Astrocyte (in vitro differentiated cells and primary cell): ENCODE data around the gene ADRB1. TPM values are rescaled to one million over a fixed set of nuclear protein-coding genes. Genes with fewer than 3 reads are reported as not detected.

Experiments used
- DNase-seq: peaks from one replicate; pipeline ENCODE4 v3.0.0-alpha.2; 2010; ENCODE audit warnings: low read depth
- FAIRE-seq: peaks from 2 replicates; lab custom pipeline; 2011; peaks lifted over from hg19 to GRCh38; lab: Jason Lieb, UNC
- H2AFZ ChIP-seq: 2 replicates; pipeline ENCODE4 v1.6.0; 2012; ENCODE audit warnings: low read depth, low read length, inconsistent platforms
- H3K27ac ChIP-seq: 2 replicates; pipeline ENCODE4 v1.5.1; 2011; ENCODE audit warnings: low read depth, low read length, inconsistent platforms
- H3K27me3 ChIP-seq: 2 replicates; pipeline ENCODE4 v1.6.0; 2011; ENCODE audit warnings: low read length, inconsistent platforms; ENCODE audit not compliant: insufficient read depth
- H3K36me3 ChIP-seq: 2 replicates; pipeline ENCODE4 v1.5.1; 2011; ENCODE audit warnings: low read length, inconsistent platforms; ENCODE audit not compliant: insufficient read depth
- H3K4me1 ChIP-seq: 2 replicates; pipeline ENCODE4 v1.5.1; 2011; ENCODE audit warnings: low read length, inconsistent platforms; ENCODE audit not compliant: insufficient read depth
- H3K4me2 ChIP-seq: 2 replicates; pipeline ENCODE4 v1.6.0; 2012; ENCODE audit warnings: low read length, inconsistent platforms
- H3K4me3 ChIP-seq: 2 replicates; pipeline ENCODE4 v1.5.1; 2011; ENCODE audit warnings: low read depth, mild to moderate bottlenecking, low read length, inconsistent platforms; ENCODE audit not compliant: insufficient read depth
- H3K79me2 ChIP-seq: 2 replicates; pipeline ENCODE4 v1.6.0; 2012; ENCODE audit warnings: mild to moderate bottlenecking, low read length, inconsistent platforms; ENCODE audit not compliant: insufficient read depth
- H3K9ac ChIP-seq: 2 replicates; pipeline ENCODE4 v1.6.0; 2012; ENCODE audit warnings: mild to moderate bottlenecking, low read length, inconsistent platforms
- H3K9me3 ChIP-seq: 2 replicates; pipeline ENCODE4 v1.5.1; 2012; ENCODE audit warnings: low read depth, mild to moderate bottlenecking, low read length, inconsistent platforms; ENCODE audit not compliant: insufficient read depth
- H4K20me1 ChIP-seq: 2 replicates; pipeline ENCODE4 v1.6.0; 2012; ENCODE audit warnings: low read length, inconsistent platforms; ENCODE audit not compliant: insufficient read depth
- H3K27ac Mint-ChIP-seq: one replicate; pipeline ENCODE4 v1.8.0; 2021; ENCODE audit warnings: mild to moderate bottlenecking, mixed read lengths; ENCODE audit not compliant: unreplicated experiment
- H3K27me3 Mint-ChIP-seq: one replicate; pipeline ENCODE4 v1.8.0; 2021; ENCODE audit warnings: low read depth, mixed read lengths; ENCODE audit not compliant: unreplicated experiment
- H3K36me3 Mint-ChIP-seq: one replicate; pipeline ENCODE4 v1.8.0; 2021; ENCODE audit warnings: low read depth, mixed read lengths; ENCODE audit not compliant: unreplicated experiment
- H3K4me1 Mint-ChIP-seq: one replicate; pipeline ENCODE4 v1.8.0; 2021; ENCODE audit warnings: low read depth, mixed read lengths; ENCODE audit not compliant: unreplicated experiment
- H3K4me3 Mint-ChIP-seq: one replicate; pipeline ENCODE4 v1.8.0; 2021; ENCODE audit warnings: mild to moderate bottlenecking, moderate library complexity, mixed read lengths; ENCODE audit not compliant: unreplicated experiment
- H3K9me3 Mint-ChIP-seq: one replicate; pipeline ENCODE4 v1.8.0; 2021; ENCODE audit warnings: mild to moderate bottlenecking, mixed read lengths; ENCODE audit not compliant: unreplicated experiment
- CTCF ChIP-seq: IDR thresholded peaks from 2 replicates; pipeline ENCODE4 v1.5.1; 2011; ENCODE audit warnings: low read depth, mild to moderate bottlenecking, inconsistent platforms, low read length, moderate library complexity; ENCODE audit not compliant: insufficient read depth
- EZH2 ChIP-seq: IDR thresholded peaks from 2 replicates; pipeline ENCODE4 v1.6.1; 2012; ENCODE audit warnings: mild to moderate bottlenecking, low read length, inconsistent platforms; ENCODE audit not compliant: insufficient read depth
- total RNA-seq: library from RNA; stranded (reverse); gene quantifications from 2 replicates; pipeline ENCODE4 v1.2.1, GENCODE V29; 2021

The ADRB1 gene
- total RNA-seq, 1 donor from 2014 or later: 1.3 TPM

- Histone ChIP-seq H3K4me3 (no peak overlapping the region), H3K9ac (no peak overlapping the region), H2AFZ (no peak overlapping the region), H3K4me2 (no peak overlapping the region), H3K4me1 (no peaks in the 10 kb centered on the region), H3K27me3 (peaks cover 5% of the 10 kb centered on the region), H3K9me3 (no peaks in the 10 kb centered on the region), H4K20me1 (no peaks in the 10 kb centered on the region), H3K36me3 (no peaks in the 10 kb centered on the region), H3K27ac (no peak overlapping the region), H3K79me2 (no peaks in the 10 kb centered on the region)
- peaks cover 4% of the 10 kb centered on the region for H3K4me1 Mint-ChIP-seq
- H3K36me3 Mint-ChIP-seq: no peaks in the 10 kb centered on the region
- DNase-seq (no peak), FAIRE-seq (no peak)
- peaks cover 2% of the 10 kb centered on the region for H3K9me3 Mint-ChIP-seq
- no peak overlapping the region for H3K27ac Mint-ChIP-seq
- H3K4me3 Mint-ChIP-seq: no peak overlapping the region
- no peak for TF ChIP-seq EZH2
- TF ChIP-seq CTCF: no peak
- peaks cover 10% of the 10 kb centered on the region for H3K27me3 Mint-ChIP-seq
These were observed 8.6 kb upstream of the ADRB1 start for GRCh38 chr10:114034923-114035645.

- TF ChIP-seq CTCF (no peak), EZH2 (no peak)
- no peaks in the 10 kb centered on the region for H3K36me3 Mint-ChIP-seq
- Histone ChIP-seq H3K4me3 (no peak overlapping the region), H4K20me1 (no peaks in the 10 kb centered on the region), H3K4me2 (no peak overlapping the region), H3K79me2 (no peaks in the 10 kb centered on the region), H3K27me3 (peaks cover 9% of the 10 kb centered on the region), H3K9ac (no peak overlapping the region), H3K36me3 (no peaks in the 10 kb centered on the region), H3K9me3 (no peaks in the 10 kb centered on the region), H3K4me1 (no peaks in the 10 kb centered on the region), H2AFZ (no peak overlapping the region), H3K27ac (no peak overlapping the region)
- no peak overlapping the region for H3K4me3 Mint-ChIP-seq
- DNase-seq: no peak
- no peak for FAIRE-seq
- H3K27me3 Mint-ChIP-seq: peaks cover 17% of the 10 kb centered on the region
- no peak overlapping the region for H3K27ac Mint-ChIP-seq
- H3K4me1 Mint-ChIP-seq: peaks cover 4% of the 10 kb centered on the region
- H3K9me3 Mint-ChIP-seq: peaks cover 2% of the 10 kb centered on the region
These were observed 7.9 kb upstream of the ADRB1 start for GRCh38 chr10:114035791-114036190.

GRCh38 chr10:114038819-114039218, 4.8 kb upstream of the ADRB1 start:
- FAIRE-seq (no peak), DNase-seq (no peak)
- H3K79me2 ChIP-seq: no peaks in the 10 kb centered on the region
- peaks cover 6% of the 10 kb centered on the region for H3K4me1 ChIP-seq
- H3K27ac Mint-ChIP-seq: no peak overlapping the region
- H3K4me2 ChIP-seq: no peak overlapping the region
- H3K4me1 Mint-ChIP-seq: no peaks in the 10 kb centered on the region
- no peak overlapping the region for H3K9ac ChIP-seq
- no peak overlapping the region for H3K4me3 ChIP-seq
- peaks cover 32% of the 10 kb centered on the region for H3K27me3 Mint-ChIP-seq
- H3K9me3 ChIP-seq: no peaks in the 10 kb centered on the region
- peaks cover 25% of the 10 kb centered on the region for H3K27me3 ChIP-seq
- no peaks in the 10 kb centered on the region for H3K36me3 Mint-ChIP-seq
- H4K20me1 ChIP-seq: no peaks in the 10 kb centered on the region
- H3K36me3 ChIP-seq: no peaks in the 10 kb centered on the region
- no peak overlapping the region for H2AFZ ChIP-seq
- H3K4me3 Mint-ChIP-seq: no peak overlapping the region
- peaks cover 2% of the 10 kb centered on the region for H3K9me3 Mint-ChIP-seq
- H3K27ac ChIP-seq: no peak overlapping the region
- no peak for TF ChIP-seq CTCF
- TF ChIP-seq EZH2: no peak
